Activated CD4-positive, alpha-beta T cell treated with anti-CD3 and anti-CD28 coated beads for 1 hour (primary cell): ENCODE measurements around the gene TMEM145.
"Not testable (repeated sequence)": the region's sequence is repeated elsewhere in the genome, so short reads cannot be mapped to it uniquely, and the experiment has no call there.

Experiments
- DNase-seq: peaks from one replicate; pipeline ENCODE4 v3.0.0-alpha.2; 2020

Gene TMEM145

GRCh38 chr19:42339126-42339860 is 26.2 kb downstream of the TMEM145 start:
- not testable (repeated sequence) for DNase-seq

- not testable (repeated sequence) for DNase-seq
Measured at GRCh38 chr19:42339922-42340321, 26.8 kb downstream of the TMEM145 start.

- no peak for DNase-seq
Measured at GRCh38 chr19:42343344-42344110, 30.4 kb downstream of the TMEM145 start.

DNA sequence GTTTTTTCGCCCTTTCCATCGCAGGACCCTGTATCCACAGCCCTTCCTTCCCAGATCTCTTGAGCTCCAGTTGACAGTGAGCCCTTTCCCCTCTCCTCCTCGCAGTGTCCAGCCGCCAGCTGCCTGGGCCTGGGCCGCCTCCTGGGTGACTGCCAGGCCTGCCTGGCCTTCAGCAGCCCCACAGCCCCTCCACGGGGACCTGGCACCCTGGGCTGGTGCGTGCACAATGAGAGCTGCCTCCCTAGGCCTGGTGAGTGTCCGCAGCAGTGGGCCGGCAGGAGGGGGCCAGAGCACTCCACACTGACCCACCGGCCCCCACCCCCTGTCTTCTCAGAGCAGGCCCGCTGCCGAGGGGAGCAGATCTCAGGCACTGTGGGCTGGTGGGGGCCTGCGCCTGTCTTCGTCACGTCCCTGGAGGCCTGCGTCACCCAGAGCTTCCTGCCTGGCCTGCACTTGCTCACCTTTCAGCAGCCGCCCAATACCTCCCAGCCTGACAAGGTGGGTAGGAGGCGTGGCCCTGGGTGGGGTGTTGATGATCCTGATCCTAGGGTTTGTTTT is 31.3 kb downstream of the TMEM145 start:
- DNase-seq: no peak

DNA sequence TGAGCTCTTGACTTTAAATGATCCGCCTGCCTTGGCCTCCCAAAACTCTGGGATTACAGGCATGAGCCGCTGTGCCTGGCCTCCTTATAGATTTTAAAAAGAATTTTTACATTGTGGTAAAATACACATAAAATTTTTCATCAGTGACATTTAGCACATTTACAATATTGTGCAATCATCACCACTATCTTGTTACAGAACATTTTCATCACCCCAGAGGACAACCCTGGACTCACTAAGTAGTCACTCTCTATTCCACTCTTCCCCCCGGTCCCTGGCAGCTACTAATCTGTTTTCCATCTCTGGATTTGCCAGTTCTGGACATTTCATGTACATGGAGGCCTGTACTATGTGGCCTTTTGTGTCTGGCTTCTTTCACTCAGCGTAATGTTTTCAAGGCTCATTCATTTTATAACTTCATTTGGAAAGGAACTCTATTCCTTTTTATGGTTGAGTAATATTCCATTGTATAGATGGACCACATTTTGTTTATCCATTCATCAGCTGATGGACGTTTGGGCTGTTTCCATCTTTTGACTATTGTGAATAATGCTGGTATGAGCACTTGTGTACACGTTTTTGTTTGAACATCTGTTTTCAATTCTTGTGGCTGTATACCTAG is 32.2 kb downstream of the TMEM145 start:
- DNase-seq: no peak

- no peak for DNase-seq
Measured at GRCh38 chr19:42348211-42348610, 35.1 kb downstream of the TMEM145 start.

DNA sequence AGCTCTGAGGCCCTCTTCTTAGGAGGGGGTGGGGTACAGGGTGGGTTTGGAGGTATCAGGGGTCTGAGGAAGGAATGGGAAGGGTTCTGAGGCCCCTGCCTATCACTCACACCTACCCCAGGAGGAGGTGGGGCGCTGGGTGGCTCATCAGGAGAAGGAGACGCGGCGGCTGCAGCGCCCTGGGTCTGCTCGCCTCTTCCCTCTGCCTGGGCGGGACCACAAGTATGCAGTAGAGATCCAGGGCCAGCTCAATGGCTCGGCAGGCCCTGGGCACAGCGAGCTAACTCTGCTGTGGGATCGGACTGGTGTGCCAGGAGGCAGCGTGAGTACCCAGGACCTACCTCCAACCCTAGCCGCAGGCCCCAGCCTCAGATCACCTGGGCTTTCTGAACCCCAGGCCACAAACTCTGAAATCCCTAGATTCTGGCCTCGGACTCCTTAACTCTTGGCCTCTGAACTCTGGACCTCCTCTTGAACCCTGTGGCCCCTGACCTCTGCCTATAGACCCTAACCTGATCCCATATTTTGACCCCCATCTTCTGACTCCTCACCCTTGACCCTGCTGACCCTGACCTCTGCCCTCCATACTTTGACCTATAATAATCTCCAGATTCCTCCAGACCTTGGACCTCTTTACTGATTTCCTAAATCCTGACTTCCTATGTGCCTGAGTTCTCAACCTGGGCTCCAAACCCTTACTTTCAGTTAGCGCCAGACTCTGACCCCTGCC is 36.4 kb downstream of the TMEM145 start:
- no peak for DNase-seq

DNA sequence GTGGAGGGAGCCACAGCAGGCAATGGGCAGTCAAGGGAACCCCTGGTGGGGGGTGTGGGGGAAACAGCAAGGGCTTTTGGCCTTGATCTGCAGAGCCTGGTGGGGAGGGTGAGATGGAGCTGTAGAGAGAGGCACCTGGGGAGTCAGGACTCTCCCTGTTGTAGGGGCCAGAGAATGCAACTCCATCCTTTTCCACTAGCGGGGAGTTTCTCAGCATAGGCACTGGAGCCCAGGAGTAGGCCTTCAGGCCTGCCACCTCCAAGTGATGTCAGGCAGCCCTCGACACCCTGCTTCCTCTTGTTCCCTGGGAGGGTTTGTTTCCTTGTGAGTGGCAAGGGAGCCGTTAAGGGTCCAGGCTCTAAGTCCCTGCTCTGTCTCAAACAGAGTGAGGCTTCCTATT is 37.3 kb downstream of the TMEM145 start:
- DNase-seq: no peak

GRCh38 chr19:42351079-42351735 is 38.1 kb downstream of the TMEM145 start:
- no peak for DNase-seq

DNA sequence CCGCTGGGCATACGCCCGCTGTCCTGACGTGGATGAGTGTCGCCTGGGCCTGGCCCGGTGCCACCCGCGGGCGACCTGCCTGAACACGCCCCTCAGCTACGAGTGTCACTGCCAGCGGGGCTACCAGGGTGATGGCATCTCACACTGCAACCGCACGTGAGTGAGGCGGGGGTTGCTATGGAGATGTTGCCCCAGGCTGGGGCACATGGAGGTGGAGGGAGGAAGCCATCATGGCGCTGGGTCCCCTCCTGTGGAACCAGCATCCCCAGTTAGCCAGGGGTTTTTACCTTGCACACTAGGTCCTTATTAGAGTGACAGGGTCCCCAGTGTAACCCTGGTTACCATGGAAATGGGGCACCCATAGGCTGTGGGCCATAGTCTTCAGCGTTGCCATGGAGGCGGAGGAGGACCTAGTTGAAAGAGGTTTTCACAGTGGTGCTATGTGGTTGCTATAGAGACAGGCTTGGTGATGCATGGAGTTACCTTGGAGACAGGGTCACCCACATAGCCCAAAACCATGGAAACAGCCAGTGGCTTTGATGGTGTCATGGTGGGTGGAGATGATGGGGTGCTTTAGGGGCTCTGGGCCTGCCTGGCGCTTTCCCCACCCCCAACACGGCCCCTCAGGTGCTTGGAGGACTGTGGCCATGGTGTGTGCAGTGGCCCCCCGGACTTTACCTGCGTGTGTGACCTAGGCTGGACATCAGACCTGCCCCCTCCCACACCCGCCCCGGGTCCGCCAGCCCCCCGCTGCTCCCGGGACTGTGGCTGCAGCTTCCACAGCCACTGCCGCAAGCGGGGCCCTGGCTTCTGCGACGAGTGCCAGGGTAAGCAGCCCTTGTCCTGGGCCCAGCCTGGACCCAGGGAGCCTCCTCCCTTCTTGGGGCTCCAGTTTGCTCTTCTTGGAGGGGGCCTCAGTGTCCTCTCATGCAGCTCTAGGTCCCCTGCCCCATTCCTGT is 39.5 kb downstream of the TMEM145 start:
- no peak for DNase-seq

- no peak for DNase-seq
Measured at GRCh38 chr19:42353341-42354015, 40.4 kb downstream of the TMEM145 start.

- no peak for DNase-seq
Measured at GRCh38 chr19:42355896-42356295, 42.8 kb downstream of the TMEM145 start.

- DNase-seq: no peak
Measured at GRCh38 chr19:42356686-42357085, 43.6 kb downstream of the TMEM145 start.

DNA sequence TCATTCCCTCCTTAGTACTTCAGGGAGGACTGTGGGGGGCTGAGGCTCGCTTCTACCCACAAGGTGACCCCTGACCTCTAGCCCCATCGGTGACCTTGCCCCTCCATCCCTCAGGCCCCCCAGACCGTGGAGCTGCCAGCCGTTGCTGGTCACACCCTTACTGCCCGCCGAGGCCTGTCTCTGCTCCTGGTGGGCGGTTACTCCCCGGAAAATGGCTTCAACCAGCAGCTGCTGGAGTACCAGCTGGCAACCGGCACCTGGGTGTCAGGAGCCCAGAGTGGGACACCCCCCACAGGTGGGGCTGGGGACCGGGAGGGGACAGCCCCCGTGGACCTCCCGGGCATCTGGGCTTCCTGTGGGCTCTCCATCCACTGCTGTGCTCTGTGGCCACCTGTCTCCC is 44.2 kb downstream of the TMEM145 start:
- DNase-seq: no peak

GRCh38 chr19:42360787-42361544 is 47.9 kb downstream of the TMEM145 start:
- no peak for DNase-seq

- no peak for DNase-seq
Measured at GRCh38 chr19:42361545-42361910, 48.4 kb downstream of the TMEM145 start.

GRCh38 chr19:42362342-42362741 is 49.2 kb downstream of the TMEM145 start:
- DNase-seq: no peak

DNA sequence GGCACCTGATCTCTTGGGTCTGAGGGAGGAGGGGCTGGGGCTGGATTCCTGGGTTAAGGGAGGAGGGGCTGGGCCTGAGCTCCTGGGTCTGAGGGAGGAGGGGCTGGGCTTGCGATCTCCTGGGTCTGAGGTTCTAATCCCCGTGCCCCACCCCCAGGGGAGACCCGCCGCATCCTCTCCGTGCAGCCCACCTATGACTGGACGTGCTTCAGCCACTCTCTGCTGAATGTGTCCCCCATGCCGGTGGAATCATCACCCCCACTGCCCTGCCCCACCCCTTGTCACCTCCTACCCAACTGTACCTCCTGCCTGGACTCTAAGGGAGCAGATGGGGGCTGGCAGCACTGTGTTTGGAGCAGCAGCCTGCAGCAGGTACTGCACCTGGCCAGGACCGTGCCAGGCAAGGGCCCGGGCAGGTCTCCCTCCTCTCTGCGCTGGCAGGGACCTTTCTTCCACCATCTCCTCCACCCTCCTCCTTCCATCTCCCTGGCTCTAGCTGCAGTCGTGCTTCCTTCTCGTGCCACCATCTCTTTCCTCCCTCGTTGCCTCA is 49.9 kb downstream of the TMEM145 start:
- DNase-seq: no peak

DNA sequence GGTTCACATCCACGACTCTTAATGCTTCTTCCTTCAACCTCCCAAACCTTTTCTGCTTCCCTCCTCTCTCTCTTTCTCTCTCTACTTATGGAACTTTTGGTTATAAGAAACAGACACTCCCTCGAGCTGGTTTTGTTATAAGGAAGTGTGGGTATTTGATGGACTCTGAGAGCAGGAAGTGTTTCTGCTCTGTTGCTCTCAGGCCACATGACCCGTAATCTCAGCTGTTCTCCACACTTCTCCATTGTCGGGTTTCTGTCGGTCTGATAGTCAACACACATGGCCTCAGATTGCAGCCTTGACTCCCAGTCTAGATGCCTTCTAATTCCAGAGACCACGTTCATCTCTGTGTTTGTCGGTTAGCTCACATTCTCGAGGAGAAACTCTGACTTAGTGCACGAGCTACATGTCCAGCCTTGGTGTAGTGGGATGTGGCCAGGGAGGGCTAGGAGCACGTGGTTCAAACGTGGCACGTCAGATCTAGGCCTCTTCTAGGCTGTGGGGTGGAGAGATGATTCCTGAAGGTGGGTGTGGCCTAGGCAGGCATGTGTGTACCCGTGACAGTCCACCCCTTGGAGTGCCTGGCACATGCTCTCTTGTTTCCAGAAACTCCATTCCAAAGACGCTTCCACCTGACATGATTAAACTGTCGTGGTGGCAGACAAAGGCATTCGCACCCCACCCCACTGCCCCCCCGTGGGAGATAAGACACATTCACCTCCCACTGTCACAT is 50.7 kb downstream of the TMEM145 start:
- no peak for DNase-seq
